Common myeloid progenitor, CD34-positive (primary cell): ENCODE measurements around the gene SLC29A1.

ENCODE experiments used
- CTCF ChIA-PET: fragments of 350-600 bp; sonication (Branson Sonifier 250); formaldehyde crosslinking; loops from one replicate; lab custom pipeline; 2021; ENCODE audit warnings: antibody characterized with exemption; lab: Charles Lee
- POLR2A ChIA-PET: fragments of 350-600 bp; sonication (Branson Sonifier 250); formaldehyde crosslinking; loops from one replicate; lab custom pipeline; 2021; ENCODE audit warnings: antibody characterized with exemption; lab: Charles Lee
- DNase-seq, 3 donors: peaks; one replicate each; pipeline versions ENCODE4 v3.0.0 to v3.0.0-alpha.2; 2013
- H3K27ac ChIP-seq, 2 experiments: 1 replicate in 1 of 2; 2 replicates in 1 of 2; pipeline ENCODE4 v1.7.0; 2013; ENCODE audit warnings: inconsistent platforms in 2 of 2, low read length in 2 of 2, mild to moderate bottlenecking in 2 of 2, low read depth in 1 of 2, moderate library complexity in 1 of 2; ENCODE audit not compliant: severe bottlenecking in 2 of 2, insufficient read depth in 1 of 2, poor library complexity in 1 of 2
- H3K27me3 ChIP-seq, 5 experiments: replicated peaks in 2 of 5; 1 replicate in 3 of 5; 2 replicates in 2 of 5; pipeline versions ENCODE4 v1.6.1 to v1.7.0; 2013; ENCODE audit warnings: low read length in 4 of 5, mild to moderate bottlenecking in 2 of 5, moderate library complexity in 2 of 5, inconsistent platforms in 1 of 5; ENCODE audit not compliant: insufficient read depth in 5 of 5, control insufficient read depth in 4 of 5
- H3K36me3 ChIP-seq, 4 experiments: 1 replicate in 2 of 4; 2 replicates in 2 of 4; pipeline versions ENCODE4 v1.6.1 to v1.7.0; 2013; ENCODE audit warnings: low read length in 3 of 4, control low read depth in 1 of 4, mild to moderate bottlenecking in 1 of 4; ENCODE audit not compliant: control insufficient read depth in 4 of 4, insufficient read depth in 4 of 4
- H3K4me1 ChIP-seq, 4 experiments: 1 replicate in 3 of 4; 2 replicates in 1 of 4; pipeline versions ENCODE4 v1.6.1 to v1.7.1; 2013; ENCODE audit warnings: low read length in 3 of 4, mild to moderate bottlenecking in 3 of 4, control low read depth in 1 of 4, inconsistent platforms in 1 of 4, moderate library complexity in 1 of 4; ENCODE audit not compliant: control insufficient read depth in 4 of 4, insufficient read depth in 4 of 4; ENCODE audit errors: control extremely low read depth in 1 of 4
- H3K4me3 ChIP-seq, 7 experiments: 1 replicate in 4 of 7; 2 replicates in 3 of 7; pipeline versions ENCODE4 v1.5.1 to v1.7.0; 2013; ENCODE audit warnings: mild to moderate bottlenecking in 7 of 7, low read length in 6 of 7, moderate library complexity in 6 of 7, inconsistent platforms in 2 of 7, low read depth in 2 of 7, control low read depth in 1 of 7; ENCODE audit not compliant: insufficient read depth in 4 of 7, control insufficient read depth in 1 of 7; ENCODE audit errors: extremely low read depth in 1 of 7
- H3K9me3 ChIP-seq, 5 experiments: 1 replicate in 4 of 5; 2 replicates in 1 of 5; pipeline versions ENCODE4 v1.6.1 to v1.7.1; 2013; ENCODE audit warnings: low read length in 4 of 5, mild to moderate bottlenecking in 2 of 5, inconsistent platforms in 1 of 5, low read depth in 1 of 5, moderate library complexity in 1 of 5; ENCODE audit not compliant: control insufficient read depth in 4 of 5, insufficient read depth in 2 of 5; ENCODE audit errors: control extremely low read depth in 1 of 5
- WGBS: methylation state at CpG from one replicate; pipeline ENCODE4 v1.1.5; 2013; ENCODE audit not compliant: insufficient coverage; 5-methylcytosine and 5-hydroxymethylcytosine counted together

The SLC29A1 gene

DNA sequence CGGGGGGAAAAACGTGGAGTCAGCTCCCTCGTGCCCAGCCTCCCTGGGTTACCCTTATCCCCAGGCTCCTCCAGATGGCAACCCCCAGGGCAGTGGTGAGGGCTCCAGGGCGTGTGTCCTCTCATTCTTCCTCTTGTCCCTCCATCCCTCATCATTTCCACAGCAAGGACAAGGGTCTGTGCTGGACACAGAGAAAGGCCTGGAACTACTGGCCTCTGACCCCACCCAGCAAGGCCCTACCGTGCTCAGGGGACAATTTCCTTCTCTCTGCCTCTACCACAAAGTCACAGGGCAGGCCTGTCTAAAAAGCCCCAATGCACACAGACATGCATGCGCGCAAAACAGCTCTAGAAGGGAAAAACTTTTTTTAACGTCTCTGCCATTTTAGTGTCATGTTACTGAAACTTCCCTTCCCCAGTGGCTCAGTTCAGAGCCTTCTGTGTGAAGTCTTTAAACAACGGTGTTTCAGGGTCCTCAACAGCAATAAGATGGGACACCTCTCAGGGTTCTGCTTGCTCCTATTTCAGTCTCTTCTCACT lies 35.0 kb downstream of the SLC29A1 start:
- no peaks in the 10 kb centered on the region for H3K27me3 ChIP-seq
- no peaks in the 10 kb centered on the region for H3K9me3 ChIP-seq
- H3K36me3 ChIP-seq, result peaks cover 13 to 74% (median 48%) of the 10 kb centered on the region in 4 experiments
- 94% methylated on average over 7 of the region's 9 CpGs for WGBS
- no peak overlapping the region for H3K4me3 ChIP-seq
- CTCF ChIA-PET, result interaction anchor here (2.9 kb wide), 1 partner anchor 10 kb away, joined by 15 read pairs; the partner anchor contains the start of gene HSP90AB1
- no peak for DNase-seq
- peaks cover 4 to 54% (median 41%) of the 10 kb centered on the region in 4 experiments for H3K4me1 ChIP-seq
- peak overlapping the region in 1 of 2 experiments; percentile 44 for H3K27ac ChIP-seq
- POLR2A ChIA-PET, result interaction anchor here (0.9 kb wide), 1 partner anchor 11 kb away, joined by 4 read pairs; the partner anchor contains the start of gene HSP90AB1

DNA sequence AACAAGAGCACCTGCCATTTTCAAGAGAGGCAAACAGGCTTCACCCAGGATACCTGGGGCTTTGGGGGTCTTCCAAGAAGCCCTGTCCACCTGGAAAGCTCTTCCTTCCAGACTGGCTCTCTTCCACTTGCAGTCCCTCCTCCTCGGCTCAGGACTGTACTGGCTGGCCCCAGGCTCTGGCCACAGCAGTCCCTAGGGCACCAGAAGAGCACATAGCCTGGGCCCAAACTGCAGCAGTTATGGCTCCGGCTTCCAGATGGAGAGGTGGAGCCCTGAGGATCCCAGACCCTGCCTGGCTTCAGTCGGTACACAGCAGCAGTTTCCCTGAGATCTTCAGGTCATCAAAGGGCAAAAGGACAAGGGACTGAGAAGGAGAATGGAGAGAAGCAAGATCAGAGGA lies 35.5 kb downstream of the SLC29A1 start:
- Histone ChIP-seq H3K9me3 (no peaks in the 10 kb centered on the region), H3K27me3 (no peaks in the 10 kb centered on the region), H3K4me1 (peaks cover 9 to 59% (median 46%) of the 10 kb centered on the region in 4 experiments), H3K27ac (no peak overlapping the region), H3K36me3 (peaks cover 10 to 70% (median 46%) of the 10 kb centered on the region in 4 experiments), H3K4me3 (no peak overlapping the region)
- no peak for DNase-seq
- CTCF ChIA-PET, result interaction anchor here (2.9 kb wide), 1 partner anchor 11 kb away, joined by 15 read pairs; the partner anchor contains the start of gene HSP90AB1
- POLR2A ChIA-PET, result interaction anchor here (0.9 kb wide), 1 partner anchor 12 kb away, joined by 4 read pairs; the partner anchor contains the start of gene HSP90AB1
- 96% methylated on average over 3 of the region's 3 CpGs for WGBS

DNA sequence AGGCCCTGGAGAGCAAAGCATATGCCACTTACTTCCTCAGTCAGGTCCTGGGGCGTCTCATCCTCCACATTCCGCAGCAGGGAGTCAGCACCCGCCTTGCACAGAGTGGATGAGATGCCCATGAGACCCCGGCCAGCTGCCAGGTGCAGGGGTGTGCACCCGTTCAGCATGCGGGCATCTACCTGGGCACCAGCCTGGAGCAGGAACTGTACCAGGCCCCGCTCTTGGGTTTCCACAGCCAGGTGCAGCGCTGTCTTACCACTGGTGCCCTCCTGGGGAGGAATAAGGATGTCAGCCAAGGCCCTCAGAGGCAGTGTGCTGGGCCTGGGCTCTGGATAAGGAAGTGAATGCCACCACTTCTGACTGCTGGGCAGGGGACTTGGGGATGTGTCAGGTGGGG lies 36.6 kb downstream of the SLC29A1 start:
- 96% methylated on average over 8 of the region's 8 CpGs for WGBS
- CTCF ChIA-PET, result interaction anchor here (1.1 kb wide), 1 partner anchor 18 kb away, joined by 3 read pairs; no protein-coding TSS in a partner anchor
- no peaks in the 10 kb centered on the region for H3K9me3 ChIP-seq
- peaks cover 10 to 60% (median 53%) of the 10 kb centered on the region in 4 experiments for H3K4me1 ChIP-seq
- POLR2A ChIA-PET, result no interaction called here
- no peaks in the 10 kb centered on the region for H3K27me3 ChIP-seq
- DNase-seq, result no peak
- H3K4me3 ChIP-seq, result no peak overlapping the region
- H3K27ac ChIP-seq, result peak overlapping the region in 1 of 2 experiments; percentile 3
- H3K36me3 ChIP-seq, result peaks cover 8 to 59% (median 36%) of the 10 kb centered on the region in 4 experiments

DNA sequence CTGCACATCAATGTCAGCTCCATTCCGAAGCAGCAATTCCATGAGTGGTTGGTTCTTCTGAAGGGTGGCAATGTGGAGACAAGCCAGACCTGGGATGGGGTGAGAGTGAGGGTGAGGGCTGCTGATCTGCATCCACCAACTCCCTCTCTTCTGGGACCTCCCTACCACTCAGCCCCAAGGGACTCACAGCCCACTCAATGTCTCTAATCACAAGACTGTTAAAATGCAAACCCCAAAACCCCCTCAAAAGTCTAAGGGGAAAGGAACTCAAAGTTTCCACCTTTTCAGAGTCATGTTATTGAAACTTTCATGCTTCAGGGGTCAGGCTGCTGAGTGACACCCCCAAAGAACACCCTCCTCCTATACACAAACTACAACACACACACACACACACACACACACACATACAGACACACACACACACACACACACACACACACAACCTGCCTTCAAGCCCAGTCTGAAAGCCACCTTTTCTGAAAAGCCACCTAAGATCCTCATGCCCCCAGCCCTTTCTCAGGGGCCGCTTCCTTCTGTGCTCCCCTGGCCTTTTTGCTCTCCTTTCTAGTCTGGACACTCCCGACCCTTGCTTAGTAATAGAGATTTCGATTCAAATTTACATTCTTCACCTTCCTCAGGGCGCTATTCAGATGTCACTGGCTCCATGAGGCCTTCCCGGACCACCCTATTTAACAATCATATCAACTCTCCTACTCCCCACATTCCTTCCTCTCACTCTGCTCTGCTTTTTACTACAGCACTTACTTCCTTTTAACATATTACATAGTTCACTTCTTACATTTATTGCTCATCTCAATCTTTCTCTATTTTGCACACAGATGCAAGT lies 37.3 kb downstream of the SLC29A1 start:
- no peak for DNase-seq
- no peaks in the 10 kb centered on the region for H3K27me3 ChIP-seq
- peaks cover 8 to 55% (median 34%) of the 10 kb centered on the region in 4 experiments for H3K36me3 ChIP-seq
- peaks cover 9 to 55% (median 47%) of the 10 kb centered on the region in 4 experiments for H3K4me1 ChIP-seq
- 96% methylated on average over 5 of the region's 6 CpGs for WGBS
- no peak overlapping the region for H3K4me3 ChIP-seq
- H3K9me3 ChIP-seq, result no peaks in the 10 kb centered on the region
- peak overlapping the region in 1 of 2 experiments; percentile 3 for H3K27ac ChIP-seq
- ChIA-PET CTCF (interaction anchor here (1.1 to 2.2 kb wide), 2 partner anchors 9 to 19 kb away, joined by 3 to 10 read pairs; no protein-coding TSS in a partner anchor), POLR2A (no interaction called here)

DNA sequence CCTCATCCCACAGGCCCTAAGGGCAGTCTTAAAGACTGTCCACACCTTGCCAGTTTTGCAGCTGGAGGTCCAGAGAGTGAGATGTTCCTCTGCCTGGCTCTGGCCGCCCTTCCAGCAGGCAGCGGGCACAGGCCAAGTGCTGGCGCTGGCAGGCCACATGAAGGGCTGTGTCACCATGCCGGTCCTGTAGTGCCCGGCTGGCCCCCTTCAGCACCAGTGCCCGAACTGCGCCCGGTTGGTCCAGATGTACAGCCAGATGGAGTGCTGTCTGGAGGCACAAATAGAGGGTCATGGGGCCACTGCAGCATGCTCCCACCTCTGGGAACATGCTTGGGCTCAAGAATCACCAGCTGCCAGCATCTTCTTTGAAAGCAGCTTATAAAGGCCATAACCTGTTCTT lies 38.2 kb downstream of the SLC29A1 start:
- no peak overlapping the region for H3K4me3 ChIP-seq
- H3K27ac ChIP-seq, result no peak overlapping the region
- no peaks in the 10 kb centered on the region for H3K27me3 ChIP-seq
- DNase-seq, result no peak
- ChIA-PET POLR2A (no interaction called here), CTCF (interaction anchor here (0.6 to 2.2 kb wide), 9 partner anchors 8 to 92 kb away, joined by 3 to 10 read pairs (median 4); no protein-coding TSS in a partner anchor)
- 98% methylated on average over 8 of the region's 8 CpGs for WGBS
- H3K4me1 ChIP-seq, result peaks cover 8 to 55% (median 42%) of the 10 kb centered on the region in 4 experiments
- no peaks in the 10 kb centered on the region for H3K9me3 ChIP-seq
- peaks cover 8 to 55% (median 34%) of the 10 kb centered on the region in 4 experiments for H3K36me3 ChIP-seq

DNA sequence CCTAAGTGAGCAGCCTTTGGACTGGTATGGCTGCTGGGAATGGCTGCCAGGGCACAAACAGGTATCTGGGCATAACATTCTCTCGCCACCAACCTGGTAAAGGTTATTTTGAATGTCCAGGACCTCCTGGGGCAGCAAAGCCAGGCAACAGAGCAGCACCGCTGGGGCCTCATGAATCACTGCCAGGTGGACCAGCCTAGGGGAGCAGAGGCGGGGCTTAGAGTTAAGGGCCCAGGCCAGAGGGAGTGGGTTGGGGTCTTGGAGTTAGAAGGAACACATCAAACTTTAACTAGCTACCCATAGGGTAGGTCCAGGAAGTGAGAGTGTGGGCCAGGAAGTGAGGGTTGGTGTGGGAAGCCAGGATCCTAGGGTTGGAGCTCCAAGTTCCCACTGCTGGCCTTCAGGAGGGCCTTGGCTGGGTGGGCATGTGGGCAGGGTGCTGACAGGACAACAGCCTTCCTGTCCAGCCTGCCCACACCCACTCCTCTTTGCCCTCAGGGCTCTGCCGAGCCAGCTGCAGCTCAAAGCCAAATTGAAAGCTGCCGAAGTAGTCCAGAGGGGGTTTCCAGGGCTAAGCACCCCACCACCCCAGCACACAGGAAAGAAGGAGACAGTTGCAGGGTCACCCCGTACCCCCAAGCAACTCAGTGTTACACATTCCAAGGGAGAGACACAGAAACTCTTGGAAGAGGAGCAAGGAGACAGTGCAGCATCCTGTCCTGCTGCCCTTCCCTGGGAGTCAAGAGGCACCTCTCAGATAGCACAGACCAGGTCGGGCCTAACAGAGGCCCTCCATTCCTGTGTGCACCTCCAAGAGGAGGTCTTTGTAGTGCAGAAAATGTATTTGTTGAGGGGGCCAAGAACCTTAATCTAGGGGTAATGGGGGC lies 39.3 kb downstream of the SLC29A1 start:
- Histone ChIP-seq H3K27me3 (no peaks in the 10 kb centered on the region), H3K4me1 (peaks cover 8 to 52% (median 36%) of the 10 kb centered on the region in 4 experiments), H3K36me3 (peaks cover 8 to 55% (median 34%) of the 10 kb centered on the region in 4 experiments), H3K4me3 (peak overlapping the region in 6 of 7 experiments; percentile 70 to 91 (median 86)), H3K9me3 (no peaks in the 10 kb centered on the region), H3K27ac (peak overlapping the region; percentile 86 to 92)
- ChIA-PET POLR2A (interaction anchor here (3.8 kb wide), 1 partner anchor 15 kb away, joined by 40 read pairs; the partner anchor contains the start of gene HSP90AB1), CTCF (interaction anchor here (0.6 to 2.2 kb wide), 8 partner anchors 9 to 74 kb away, joined by 3 to 10 read pairs (median 4); partner anchors contain the start of gene AARS2)
- 33% methylated on average over 6 of the region's 7 CpGs for WGBS
- DNase-seq, result peak in 1 of 3 donors; percentile 29
